Endothelial cell of umbilical vein (primary cell): ENCODE data around the gene ABCC1.
A peak's percentile ranks its signal among the peaks of the same experiment; 100 is the strongest.

ENCODE experiments used
- EZH2 ChIP-seq: IDR thresholded peaks from 2 replicates; pipeline ENCODE4 v1.6.1; 2012; ENCODE audit warnings: borderline replicate concordance, low read depth, mild to moderate bottlenecking, moderate library complexity, low read length, inconsistent platforms; ENCODE audit not compliant: severe bottlenecking
- FOS ChIP-seq: IDR thresholded peaks from 2 replicates; pipeline ENCODE4 v1.6.1; 2011; ENCODE audit warnings: mild to moderate bottlenecking, low read length, moderate library complexity, borderline replicate concordance; ENCODE audit not compliant: insufficient read depth
- GATA2 ChIP-seq: IDR thresholded peaks from 2 replicates; pipeline ENCODE4 v1.7.0; 2011; ENCODE audit warnings: low read depth, mild to moderate bottlenecking, moderate library complexity, mixed read lengths, low read length; ENCODE audit not compliant: insufficient read length, insufficient read depth
- JUN ChIP-seq: IDR thresholded peaks from 2 replicates; pipeline ENCODE4 v1.6.1; 2011; ENCODE audit warnings: borderline replicate concordance, low read depth; ENCODE audit not compliant: insufficient read length, insufficient read depth
- MYC ChIP-seq: IDR thresholded peaks from one replicate; pipeline ENCODE4 v1.6.1; 2011; ENCODE audit warnings: mild to moderate bottlenecking, low read depth, low read length
- POLR2A ChIP-seq: IDR thresholded peaks from 2 replicates; pipeline ENCODE4 v1.6.1; 2012; ENCODE audit warnings: low read depth, mild to moderate bottlenecking, control low read depth, low read length
- POLR2AphosphoS5 ChIP-seq: IDR thresholded peaks from 2 replicates; pipeline ENCODE4 v1.6.1; 2012; ENCODE audit warnings: low read depth, mild to moderate bottlenecking, control low read depth, low read length, moderate library complexity; ENCODE audit not compliant: insufficient read depth
- TF ChIP-seq, protein P1 (sequence below), 2 donors: IDR thresholded peaks; 1 replicate in 1 of 2; 2 replicates in 1 of 2; pipeline ENCODE4 v1.5.1; 2011; ENCODE audit warnings: low read length in 2 of 2, mild to moderate bottlenecking in 2 of 2, moderate library complexity in 2 of 2, control low read depth in 1 of 2, inconsistent platforms in 1 of 2, low read depth in 1 of 2; ENCODE audit not compliant: insufficient read depth in 1 of 2; ENCODE audit errors: extremely low read depth in 1 of 2
- TF ChIP-seq, protein P2 (sequence below): IDR thresholded peaks from 2 replicates; pipeline ENCODE4 v1.6.1; 2011; ENCODE audit not compliant: insufficient read depth, insufficient read length

DNA sequence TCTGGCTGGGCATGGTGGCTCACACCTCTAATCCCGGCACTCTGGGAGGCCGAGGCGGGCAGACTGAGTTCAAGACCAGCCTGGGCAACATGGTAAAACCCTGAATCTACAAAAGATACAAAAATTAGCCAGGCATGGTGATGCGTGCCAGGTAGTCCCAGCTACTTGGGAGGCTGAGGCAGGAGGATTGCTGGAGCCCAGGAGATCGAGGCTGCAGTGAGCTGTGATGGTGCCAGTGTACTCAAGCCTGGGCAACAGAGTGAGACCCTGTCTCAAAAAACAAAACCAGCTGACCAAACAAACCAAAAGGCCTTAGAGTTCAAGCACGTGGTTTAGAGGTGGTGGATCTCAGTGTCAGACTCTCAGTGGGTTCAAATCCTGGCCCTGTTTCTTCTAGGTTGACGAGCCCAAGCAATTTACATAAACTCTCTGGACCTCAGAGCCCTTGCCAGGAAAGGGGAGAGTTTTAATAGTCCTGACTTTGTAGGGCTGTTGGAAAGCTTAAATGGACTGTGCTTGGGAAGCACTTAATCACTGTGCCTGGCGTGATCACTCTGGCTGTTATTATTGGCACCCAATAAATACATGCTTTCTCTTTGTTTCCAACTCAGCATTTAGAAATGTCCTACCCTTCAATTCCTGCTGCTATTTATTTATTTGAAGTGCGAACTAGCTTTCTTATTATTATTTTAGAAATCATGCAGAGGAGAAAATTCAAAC, 44.7 kb downstream of the ABCC1 start:
- peak; percentile 74 for TF ChIP-seq POLR2AphosphoS5
- peak; percentile 47 for TF ChIP-seq POLR2A
- TF ChIP-seq, protein P1, sequence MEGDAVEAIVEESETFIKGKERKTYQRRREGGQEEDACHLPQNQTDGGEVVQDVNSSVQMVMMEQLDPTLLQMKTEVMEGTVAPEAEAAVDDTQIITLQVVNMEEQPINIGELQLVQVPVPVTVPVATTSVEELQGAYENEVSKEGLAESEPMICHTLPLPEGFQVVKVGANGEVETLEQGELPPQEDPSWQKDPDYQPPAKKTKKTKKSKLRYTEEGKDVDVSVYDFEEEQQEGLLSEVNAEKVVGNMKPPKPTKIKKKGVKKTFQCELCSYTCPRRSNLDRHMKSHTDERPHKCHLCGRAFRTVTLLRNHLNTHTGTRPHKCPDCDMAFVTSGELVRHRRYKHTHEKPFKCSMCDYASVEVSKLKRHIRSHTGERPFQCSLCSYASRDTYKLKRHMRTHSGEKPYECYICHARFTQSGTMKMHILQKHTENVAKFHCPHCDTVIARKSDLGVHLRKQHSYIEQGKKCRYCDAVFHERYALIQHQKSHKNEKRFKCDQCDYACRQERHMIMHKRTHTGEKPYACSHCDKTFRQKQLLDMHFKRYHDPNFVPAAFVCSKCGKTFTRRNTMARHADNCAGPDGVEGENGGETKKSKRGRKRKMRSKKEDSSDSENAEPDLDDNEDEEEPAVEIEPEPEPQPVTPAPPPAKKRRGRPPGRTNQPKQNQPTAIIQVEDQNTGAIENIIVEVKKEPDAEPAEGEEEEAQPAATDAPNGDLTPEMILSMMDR (IDR thresholded peaks at IDR 0.05; ENCODE audit: extremely low read depth in 1 of 2, insufficient read depth in 1 of 2, low read depth in 1 of 2, low read length in 2 of 2) = no peak
- TF ChIP-seq EZH2 = no peak
- TF ChIP-seq, protein P2, sequence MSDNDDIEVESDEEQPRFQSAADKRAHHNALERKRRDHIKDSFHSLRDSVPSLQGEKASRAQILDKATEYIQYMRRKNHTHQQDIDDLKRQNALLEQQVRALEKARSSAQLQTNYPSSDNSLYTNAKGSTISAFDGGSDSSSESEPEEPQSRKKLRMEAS = no peak
- no peak for TF ChIP-seq JUN
- no peak for TF ChIP-seq FOS
- TF ChIP-seq MYC = no peak
- TF ChIP-seq GATA2 = no peak
